Osteoblast (primary cell): ENCODE data around the gene NRIP1. TPM values are rescaled to one million over a fixed set of nuclear protein-coding genes. Genes with fewer than 3 reads are reported as not detected.

Experiments used
- DNase-seq: peaks from one replicate; pipeline ENCODE4 v3.0.0; 2011; ENCODE audit warnings: low spot score, mixed read lengths; ENCODE audit not compliant: insufficient read length; ENCODE audit errors: missing footprints
- H2AFZ ChIP-seq: 2 replicates; pipeline ENCODE4 v1.6.0; 2011; ENCODE audit warnings: mild to moderate bottlenecking, low read length
- H3K27ac ChIP-seq: 2 replicates; pipeline ENCODE4 v1.5.1; 2011; ENCODE audit warnings: mild to moderate bottlenecking, low read depth, low read length, moderate library complexity
- H3K27me3 ChIP-seq: 2 replicates; pipeline ENCODE4 v1.6.0; 2012; ENCODE audit warnings: mild to moderate bottlenecking, control low read depth, inconsistent platforms, low read length, moderate library complexity; ENCODE audit not compliant: insufficient read depth
- H3K36me3 ChIP-seq: 2 replicates; pipeline ENCODE4 v1.5.1; 2011; ENCODE audit warnings: mild to moderate bottlenecking, low read length, control low read depth, moderate library complexity; ENCODE audit not compliant: insufficient read depth
- H3K4me1 ChIP-seq: 2 replicates; pipeline ENCODE4 v1.5.1; 2011; ENCODE audit warnings: mild to moderate bottlenecking, low read length, control low read depth, moderate library complexity; ENCODE audit not compliant: insufficient read depth
- H3K4me2 ChIP-seq: 2 replicates; pipeline ENCODE4 v1.6.0; 2011; ENCODE audit warnings: mild to moderate bottlenecking, low read length; ENCODE audit not compliant: insufficient read depth
- H3K4me3 ChIP-seq: fragments of 200-600 bp; sonication (generic); 3 replicates; pipeline ENCODE4 v1.5.1; 2012; ENCODE audit warnings: mild to moderate bottlenecking, low read length, inconsistent platforms; ENCODE audit not compliant: insufficient read depth
- H3K79me2 ChIP-seq: 2 replicates; pipeline ENCODE4 v1.6.0; 2012; ENCODE audit warnings: mild to moderate bottlenecking, low read length, control low read depth, inconsistent platforms; ENCODE audit not compliant: insufficient read depth
- H3K9me3 ChIP-seq: 2 replicates; pipeline ENCODE4 v1.5.1; 2011; ENCODE audit warnings: low read depth, low read length, control low read depth
- H4K20me1 ChIP-seq: 2 replicates; pipeline ENCODE4 v1.6.0; 2012; ENCODE audit warnings: mild to moderate bottlenecking, low read length, control low read depth; ENCODE audit not compliant: insufficient read depth
- CTCF ChIP-seq: IDR thresholded peaks from 2 replicates; pipeline ENCODE4 v1.5.1; 2011; ENCODE audit warnings: mild to moderate bottlenecking, low read depth, low read length, moderate library complexity; ENCODE audit errors: extremely low read depth
- total RNA-seq: library from RNA; depleted of rRNA; stranded (reverse); fragments of >200 nt; gene quantifications from 2 replicates; pipeline ENCODE4 v1.2.3, GENCODE V29; 2012

NRIP1 gene
- 32.1 and 32.6 TPM in 2 replicates for total RNA-seq

DNA sequence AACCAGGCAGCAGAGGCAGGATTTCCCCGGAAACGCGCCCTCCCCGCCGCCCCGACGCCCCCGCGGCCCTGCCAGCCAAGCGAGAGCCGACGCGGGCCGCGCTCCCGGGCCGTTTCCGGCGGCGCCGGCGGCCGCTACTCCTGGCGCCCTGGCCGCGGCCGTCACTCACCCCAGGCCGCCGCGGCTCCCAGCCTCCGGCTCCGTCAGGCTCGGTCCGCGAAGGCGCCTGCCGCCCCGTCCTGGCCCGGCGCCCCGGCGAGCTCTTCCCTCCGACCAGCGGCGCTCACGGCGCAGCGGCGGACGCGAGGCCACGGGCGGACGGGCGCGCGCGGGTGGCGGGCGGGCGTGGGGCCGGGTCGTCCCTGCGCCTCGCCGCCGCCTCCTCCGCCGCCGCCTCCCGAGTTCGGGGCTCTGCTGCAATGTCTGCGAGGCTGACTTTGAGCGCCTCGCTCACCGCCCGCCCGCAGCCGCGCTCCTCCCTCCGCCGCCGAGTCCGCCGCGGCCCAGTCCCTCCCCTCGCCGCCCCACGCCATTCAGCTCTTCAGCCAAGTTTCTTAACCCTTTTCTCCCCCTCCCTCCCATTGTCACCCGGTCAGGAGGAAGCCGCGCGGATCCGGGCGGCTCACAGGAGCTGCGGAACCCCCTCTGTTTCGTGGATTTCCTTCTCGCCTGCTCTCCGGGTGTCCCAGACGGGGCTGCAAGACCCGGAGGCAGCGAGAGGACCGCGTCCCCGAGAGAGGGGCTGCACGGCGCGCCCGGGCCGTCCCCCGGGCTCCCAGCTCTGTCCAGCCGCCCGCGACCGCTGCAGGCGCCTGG lies at the start of gene NRIP1:
Gene NRIP1, minus strand, starts transcription at position 425 of the 816 bp plus-strand sequence. CDS start 96,808 bp downstream, outside the sequence.
- TF ChIP-seq CTCF, result no peak
- H3K27ac ChIP-seq, result peak within 1 kb of the TSS; percentile 71
- peak; percentile 98 for DNase-seq

GRCh38 chr21:15112858-15113257 lies 48.1 kb upstream of the NRIP1 start:
- Histone ChIP-seq H2AFZ (no peak overlapping the region), H3K79me2 (no peaks in the 10 kb centered on the region), H3K4me1 (no peaks in the 10 kb centered on the region), H3K36me3 (no peaks in the 10 kb centered on the region), H3K9me3 (no peaks in the 10 kb centered on the region), H3K4me2 (no peak overlapping the region), H3K4me3 (no peak overlapping the region), H3K27me3 (no peaks in the 10 kb centered on the region), H3K27ac (no peak overlapping the region), H4K20me1 (no peaks in the 10 kb centered on the region)
- no peak for TF ChIP-seq CTCF
- no peak for DNase-seq

More for the DNA sequence above, at the start of gene NRIP1:
- Histone ChIP-seq H3K4me2 (peak within 1 kb of the TSS; percentile 92), H3K4me3 (peak within 1 kb of the TSS; percentile 74), H3K9me3 (no peaks in the 10 kb centered on the region), H3K27me3 (no peaks in the 10 kb centered on the region), H4K20me1 (peaks cover 10% of the 10 kb centered on the region), H3K79me2 (peaks cover 46% of the 10 kb centered on the region), H3K4me1 (peaks cover 24% of the 10 kb centered on the region), H2AFZ (peak within 1 kb of the TSS; percentile 94), H3K36me3 (no peaks in the 10 kb centered on the region)

DNA sequence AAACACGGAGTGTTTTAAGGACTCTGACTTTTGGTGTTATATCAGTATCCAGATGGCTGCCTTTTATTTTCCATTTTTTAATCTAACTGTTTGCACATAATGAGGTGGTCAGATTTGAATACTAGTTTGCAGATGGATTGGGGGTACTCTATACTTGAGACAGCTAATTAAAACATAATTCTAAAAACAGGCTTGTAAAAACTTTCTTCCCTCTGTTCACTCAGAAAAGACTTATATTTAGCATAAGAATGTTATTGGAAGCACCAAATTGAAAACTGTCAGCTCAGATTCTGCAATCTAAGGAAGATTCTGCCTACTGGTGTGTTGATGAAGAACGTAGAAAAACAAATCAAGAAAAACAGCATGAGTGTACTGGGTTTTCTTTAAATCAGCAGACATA lies 44.0 kb upstream of the NRIP1 start:
- no peaks in the 10 kb centered on the region for H3K27me3 ChIP-seq
- no peak overlapping the region for H3K4me3 ChIP-seq
- no peak overlapping the region for H3K27ac ChIP-seq
- H2AFZ ChIP-seq, result no peak overlapping the region
- TF ChIP-seq CTCF, result no peak
- no peak overlapping the region for H3K4me2 ChIP-seq
- H3K79me2 ChIP-seq, result no peaks in the 10 kb centered on the region
- H3K4me1 ChIP-seq, result no peaks in the 10 kb centered on the region
- no peaks in the 10 kb centered on the region for H3K9me3 ChIP-seq
- DNase-seq, result no peak
- no peaks in the 10 kb centered on the region for H3K36me3 ChIP-seq
- no peaks in the 10 kb centered on the region for H4K20me1 ChIP-seq

DNA sequence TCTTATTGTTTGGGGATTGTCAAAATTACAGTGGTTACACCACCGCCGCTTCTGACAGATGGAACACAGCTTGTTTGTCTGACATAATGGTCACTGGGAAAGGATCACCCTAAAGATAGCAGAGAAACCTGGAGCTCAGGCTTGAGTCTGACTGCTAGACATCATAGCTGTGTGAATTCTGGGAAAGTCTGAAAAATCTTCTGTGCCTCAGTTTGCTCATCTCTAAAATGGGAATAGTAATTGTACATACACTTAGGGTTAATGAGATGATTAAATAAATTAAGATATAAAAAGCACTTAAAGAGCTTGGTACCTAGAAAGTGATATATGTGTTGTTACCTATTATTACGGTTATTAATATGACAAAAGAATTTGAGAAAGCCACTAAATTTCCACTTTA lies 39.7 kb upstream of the NRIP1 start:
- Histone ChIP-seq H3K4me1 (no peaks in the 10 kb centered on the region), H4K20me1 (no peaks in the 10 kb centered on the region), H3K27me3 (no peaks in the 10 kb centered on the region), H3K4me3 (no peak overlapping the region), H3K36me3 (no peaks in the 10 kb centered on the region), H3K27ac (no peak overlapping the region), H2AFZ (no peak overlapping the region), H3K9me3 (no peaks in the 10 kb centered on the region), H3K79me2 (no peaks in the 10 kb centered on the region), H3K4me2 (no peak overlapping the region)
- no peak for DNase-seq
- TF ChIP-seq CTCF, result no peak
